Hepatocyte (in vitro differentiated cells): Measurements from ENCODE around the gene CUL9.

Source experiments
- EZH2phosphoT487 ChIP-seq: fragments of 200-600 bp; sonication (generic); IDR thresholded peaks from one replicate; pipeline ENCODE4 v1.6.1; 2018; ENCODE audit warnings: antibody characterized with exemption, mild to moderate bottlenecking, low read depth, moderate library complexity; ENCODE audit not compliant: unreplicated experiment, severe bottlenecking
- TF ChIP-seq, protein P1 (sequence below): fragments of 200-600 bp; sonication (generic); IDR thresholded peaks from 2 replicates; pipeline ENCODE4 v1.5.1; 2016; ENCODE audit warnings: antibody characterized with exemption, mild to moderate bottlenecking; ENCODE audit not compliant: poor library complexity

DNA sequence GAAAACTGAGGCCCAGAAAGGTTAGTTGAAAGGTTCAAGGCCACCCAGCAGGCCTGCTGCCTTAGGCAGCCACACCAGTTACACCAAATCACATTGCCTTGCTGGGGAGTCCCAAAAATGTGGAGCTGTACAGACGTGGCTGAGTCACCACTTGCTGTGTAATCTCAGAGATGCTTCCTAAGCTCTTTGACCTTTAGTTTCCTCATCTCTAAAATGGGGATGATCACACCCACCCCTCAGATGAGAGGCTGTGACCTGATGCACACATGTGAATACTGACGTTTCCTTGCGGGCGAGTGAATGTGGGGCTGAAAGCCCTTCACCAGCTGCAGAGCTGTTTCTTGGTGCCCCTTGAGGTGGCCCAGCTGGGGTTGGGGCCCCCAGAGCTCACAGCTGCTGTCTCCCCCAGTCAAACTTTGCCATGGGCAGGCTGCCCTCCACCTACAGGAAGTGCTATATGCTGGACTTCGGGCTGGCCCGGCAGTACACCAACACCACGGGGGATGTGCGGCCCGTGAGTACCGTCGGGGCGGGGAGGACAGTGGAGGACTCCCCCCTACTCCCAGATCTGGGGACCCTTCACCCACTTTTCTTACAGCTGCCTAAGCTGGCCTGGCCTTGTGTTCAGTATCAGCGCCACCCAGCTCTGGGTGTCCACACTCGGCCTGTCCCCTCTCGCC lies 72.3 kb downstream of the CUL9 start:
- TF ChIP-seq, protein P1, sequence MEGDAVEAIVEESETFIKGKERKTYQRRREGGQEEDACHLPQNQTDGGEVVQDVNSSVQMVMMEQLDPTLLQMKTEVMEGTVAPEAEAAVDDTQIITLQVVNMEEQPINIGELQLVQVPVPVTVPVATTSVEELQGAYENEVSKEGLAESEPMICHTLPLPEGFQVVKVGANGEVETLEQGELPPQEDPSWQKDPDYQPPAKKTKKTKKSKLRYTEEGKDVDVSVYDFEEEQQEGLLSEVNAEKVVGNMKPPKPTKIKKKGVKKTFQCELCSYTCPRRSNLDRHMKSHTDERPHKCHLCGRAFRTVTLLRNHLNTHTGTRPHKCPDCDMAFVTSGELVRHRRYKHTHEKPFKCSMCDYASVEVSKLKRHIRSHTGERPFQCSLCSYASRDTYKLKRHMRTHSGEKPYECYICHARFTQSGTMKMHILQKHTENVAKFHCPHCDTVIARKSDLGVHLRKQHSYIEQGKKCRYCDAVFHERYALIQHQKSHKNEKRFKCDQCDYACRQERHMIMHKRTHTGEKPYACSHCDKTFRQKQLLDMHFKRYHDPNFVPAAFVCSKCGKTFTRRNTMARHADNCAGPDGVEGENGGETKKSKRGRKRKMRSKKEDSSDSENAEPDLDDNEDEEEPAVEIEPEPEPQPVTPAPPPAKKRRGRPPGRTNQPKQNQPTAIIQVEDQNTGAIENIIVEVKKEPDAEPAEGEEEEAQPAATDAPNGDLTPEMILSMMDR = no peak
- no peak for TF ChIP-seq EZH2phosphoT487
